Testis (tissue), 5 donors: ENCODE measurements around the gene GDPD5. TPM values are rescaled to one million over a fixed set of nuclear protein-coding genes. Genes with fewer than 3 reads are reported as not detected.

Source experiments
- DNase-seq: peaks from one replicate; pipeline ENCODE4 v3.0.0-alpha.2; 2019
- H3K27ac ChIP-seq, 2 donors: fragments of 200-600 bp; sonication (generic); one replicate each; pipeline ENCODE4 v1.5.1; 2019
- H3K27me3 ChIP-seq: fragments of 200-600 bp; sonication (generic); one replicate; pipeline ENCODE4 v1.5.1; 2019
- H3K36me3 ChIP-seq: fragments of 200-600 bp; sonication (generic); one replicate; pipeline ENCODE4 v1.5.1; 2017; ENCODE audit warnings: low read depth; ENCODE audit errors: missing control alignments
- H3K4me1 ChIP-seq: fragments of 200-600 bp; sonication (generic); one replicate; pipeline ENCODE4 v1.5.1; 2019
- H3K4me3 ChIP-seq, 2 donors: fragments of 200-600 bp; sonication (generic); one replicate each; pipeline ENCODE4 v1.5.1; 2017 to 2019
- H3K9me3 ChIP-seq: fragments of 200-600 bp; sonication (generic); one replicate; pipeline ENCODE4 v1.5.1; 2017
- POLR2A ChIP-seq: fragments of 450-650 bp; IDR thresholded peaks from one replicate; pipeline ENCODE4 v1.6.1; 2017; ENCODE audit warnings: antibody characterized with exemption, mild to moderate bottlenecking, moderate library complexity
- WGBS, 2 donors: methylation state at CpG; one replicate each; pipeline ENCODE4 v1.1.5; 2018; 5-methylcytosine and 5-hydroxymethylcytosine counted together
- intact Hi-C: fragments of 100-400 bp; cut with DNase I; formaldehyde crosslinking; loops from one replicate; pipeline ENCODE4 v1.15.1; 2023; ENCODE audit warnings: low total_unique reads
- long read RNA-seq, 2 donors: transcript quantifications; one replicate each; lab custom pipeline, GENCODE V29; 2026
- polyA plus RNA-seq: library from polyadenylated mRNA; stranded (reverse); fragments of 350-450 nt; fragmentation: Illumina TruSeq; extraction: RNeasy Lipid Tissue Mini Kit (QIAGEN cat#74804); gene quantifications from one replicate; pipeline ENCODE4 v1.2.3, GENCODE V29; 2014; ENCODE audit warnings: low read depth, low replicate concordance; ENCODE audit not compliant: insufficient read depth
- total RNA-seq, 2 donors: library from RNA; depleted of rRNA; stranded (reverse); fragments of >200 nt; gene quantifications; one replicate each; pipeline ENCODE4 v1.2.3, GENCODE V29; 2016
- TF ChIP-seq, protein P1 (sequence below), 3 experiments: fragments of 450-650 bp in 2 of 3; fragments of 200-600 bp in 1 of 3; sonication (generic) in 1 of 3; IDR thresholded peaks; one replicate each; pipeline ENCODE4 v1.5.1; 2016 to 2019; ENCODE audit warnings: antibody characterized with exemption in 3 of 3, mild to moderate bottlenecking in 2 of 3, moderate library complexity in 1 of 3

Gene GDPD5
- total RNA-seq = 10 to 100 TPM; 43.3 to 99.5 TPM
- 65.8 TPM for polyA plus RNA-seq
- long read RNA-seq, donor 1, partial matches to known transcripts = 0 of 2 reads
- long read RNA-seq, donor 1, other reads (novel, unspliced or antisense) = 0 of 2 reads
- long read RNA-seq, donor 2 = 0 reads

DNA sequence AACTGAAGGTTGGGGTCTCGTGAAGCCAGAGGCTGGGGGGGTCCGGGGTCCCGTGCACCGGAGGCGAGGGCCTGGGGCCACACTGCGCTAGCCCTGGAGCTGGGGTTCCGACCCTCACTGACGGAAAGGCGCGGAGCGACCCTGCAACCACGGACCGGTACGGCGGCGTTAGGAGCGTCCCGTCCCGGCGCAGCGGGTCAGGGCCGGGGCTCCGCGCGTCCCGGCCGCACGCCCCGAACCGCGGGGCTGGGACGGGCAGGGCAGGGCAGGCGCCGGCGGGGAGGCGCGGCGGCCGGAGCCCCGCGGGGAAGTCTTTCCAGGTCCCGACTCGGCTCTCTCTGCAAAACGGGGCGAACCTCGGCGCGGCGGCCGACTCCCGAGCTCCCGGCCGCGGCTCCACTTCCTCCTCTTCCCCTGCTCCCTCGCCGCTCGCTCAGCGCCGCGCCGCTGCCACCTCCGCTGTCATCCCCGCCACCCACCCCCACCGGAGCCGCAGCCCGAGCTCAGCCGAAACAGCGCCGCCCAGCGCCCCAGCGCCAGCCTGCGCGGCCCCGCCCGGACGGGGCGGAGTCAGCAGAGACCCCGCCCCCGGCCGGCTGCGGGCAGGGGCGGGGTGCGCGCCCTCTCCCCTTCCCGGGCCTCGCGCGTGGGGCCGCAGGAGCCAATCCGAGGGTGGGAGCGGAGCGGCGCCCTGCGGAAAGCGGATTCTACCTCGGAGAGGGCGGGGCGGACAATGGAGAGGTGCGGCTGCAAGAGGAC, at the start of gene GDPD5:
GDPD5 (minus strand) TSS at position 509 of the 759 bp plus-strand sequence. CDS start 48,206 bp downstream, outside the sequence.
- Histone ChIP-seq H3K4me3 (peak within 1 kb of the TSS; percentile 64 to 71), H3K27me3 (no peaks in the 10 kb centered on the region), H3K36me3 (no peaks in the 10 kb centered on the region), H3K27ac (no peak within 1 kb of the TSS), H3K4me1 (peaks cover 5% of the 10 kb centered on the region), H3K9me3 (no peaks in the 10 kb centered on the region)
- DNase-seq = peak; percentile 79
- intact Hi-C loops = loop anchor here (5.0 kb wide), 1 partner anchor 78 kb away; no protein-coding TSS in a partner anchor
- TF ChIP-seq POLR2A = no peak
- TF ChIP-seq, protein P1, sequence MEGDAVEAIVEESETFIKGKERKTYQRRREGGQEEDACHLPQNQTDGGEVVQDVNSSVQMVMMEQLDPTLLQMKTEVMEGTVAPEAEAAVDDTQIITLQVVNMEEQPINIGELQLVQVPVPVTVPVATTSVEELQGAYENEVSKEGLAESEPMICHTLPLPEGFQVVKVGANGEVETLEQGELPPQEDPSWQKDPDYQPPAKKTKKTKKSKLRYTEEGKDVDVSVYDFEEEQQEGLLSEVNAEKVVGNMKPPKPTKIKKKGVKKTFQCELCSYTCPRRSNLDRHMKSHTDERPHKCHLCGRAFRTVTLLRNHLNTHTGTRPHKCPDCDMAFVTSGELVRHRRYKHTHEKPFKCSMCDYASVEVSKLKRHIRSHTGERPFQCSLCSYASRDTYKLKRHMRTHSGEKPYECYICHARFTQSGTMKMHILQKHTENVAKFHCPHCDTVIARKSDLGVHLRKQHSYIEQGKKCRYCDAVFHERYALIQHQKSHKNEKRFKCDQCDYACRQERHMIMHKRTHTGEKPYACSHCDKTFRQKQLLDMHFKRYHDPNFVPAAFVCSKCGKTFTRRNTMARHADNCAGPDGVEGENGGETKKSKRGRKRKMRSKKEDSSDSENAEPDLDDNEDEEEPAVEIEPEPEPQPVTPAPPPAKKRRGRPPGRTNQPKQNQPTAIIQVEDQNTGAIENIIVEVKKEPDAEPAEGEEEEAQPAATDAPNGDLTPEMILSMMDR (IDR thresholded peaks at IDR 0.05) = peak in 2 of 3 experiments; percentile 30 to 50
- 1% methylated on average over 99 of the region's 99 CpGs; no CpG with 5 or more reads in 1 of the 2 donors for WGBS, 2 donors

- no peak overlapping the region for H3K4me3 ChIP-seq
- intact Hi-C loops = no loop called here
- no peak for DNase-seq
- H3K4me1 ChIP-seq = peaks cover 9% of the 10 kb centered on the region
- no peaks in the 10 kb centered on the region for H3K27me3 ChIP-seq
- no peaks in the 10 kb centered on the region for H3K36me3 ChIP-seq
- WGBS, 2 donors = 73% methylated on average over 6 to 12 of the region's 12 CpGs
- TF ChIP-seq POLR2A = no peak
- TF ChIP-seq, protein P1 (IDR thresholded peaks at IDR 0.05) = peak in 1 of 3 experiments; percentile 10
- H3K27ac ChIP-seq = no peak overlapping the region
- H3K9me3 ChIP-seq = no peaks in the 10 kb centered on the region
Measured at GRCh38 chr11:75574698-75575602, 49.2 kb upstream of the GDPD5 start.

DNA sequence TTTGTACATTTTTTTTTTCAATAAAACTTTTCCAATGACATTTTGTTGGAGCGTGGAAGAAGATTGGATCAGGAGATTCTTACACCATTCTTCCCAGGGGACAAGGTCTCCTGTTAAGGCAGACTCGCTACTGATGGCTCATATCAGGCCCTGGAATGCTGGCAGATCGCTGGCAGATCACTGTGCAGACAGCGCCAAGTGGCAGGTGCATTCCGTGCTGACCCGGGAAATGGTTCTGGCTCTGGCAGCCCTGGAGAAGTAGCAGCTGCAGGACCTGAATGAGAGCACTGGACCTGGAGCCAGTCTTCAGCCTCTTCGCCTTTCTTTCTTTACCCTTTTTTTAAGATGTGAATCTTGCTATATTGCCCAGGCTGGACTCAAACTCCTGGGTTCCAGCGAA, 47.0 kb upstream of the GDPD5 start:
- Histone ChIP-seq H3K27me3 (no peaks in the 10 kb centered on the region), H3K4me1 (peaks cover 9% of the 10 kb centered on the region), H3K4me3 (no peak overlapping the region), H3K27ac (no peak overlapping the region), H3K36me3 (no peaks in the 10 kb centered on the region), H3K9me3 (no peaks in the 10 kb centered on the region)
- WGBS, 2 donors = 66 to 69% methylated on average over 8 of the region's 8 CpGs
- intact Hi-C loops = no loop called here
- DNase-seq = no peak
- TF ChIP-seq, protein P1 (IDR thresholded peaks at IDR 0.05) = no peak
- TF ChIP-seq POLR2A = no peak

DNA sequence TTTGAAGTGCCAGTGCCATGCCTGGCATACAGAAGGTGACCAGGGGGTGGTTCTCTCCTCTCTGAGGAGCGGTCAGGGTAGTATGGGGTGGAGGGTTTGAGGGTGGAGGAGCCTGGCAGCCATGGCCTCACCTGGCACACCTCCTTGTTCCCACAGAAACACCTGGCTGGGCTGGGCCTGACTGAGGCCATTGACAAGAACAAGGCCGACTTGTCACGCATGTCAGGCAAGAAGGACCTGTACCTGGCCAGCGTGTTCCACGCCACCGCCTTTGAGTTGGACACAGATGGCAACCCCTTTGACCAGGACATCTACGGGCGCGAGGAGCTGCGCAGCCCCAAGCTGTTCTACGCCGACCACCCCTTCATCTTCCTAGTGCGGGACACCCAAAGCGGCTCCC, 45.9 kb upstream of the GDPD5 start:
- H3K27ac ChIP-seq = no peak overlapping the region
- 95 to 97% methylated on average over 14 of the region's 14 CpGs for WGBS, 2 donors
- TF ChIP-seq, protein P1 (IDR thresholded peaks at IDR 0.05) = no peak
- no peak for TF ChIP-seq POLR2A

More for the DNA sequence above, 45.9 kb upstream of the GDPD5 start:
- no peaks in the 10 kb centered on the region for H3K9me3 ChIP-seq
- H3K27me3 ChIP-seq = no peaks in the 10 kb centered on the region
- H3K4me1 ChIP-seq = peaks cover under 1% of the 10 kb centered on the region
- no peak for DNase-seq
- intact Hi-C loops = no loop called here
- H3K36me3 ChIP-seq = no peaks in the 10 kb centered on the region
- H3K4me3 ChIP-seq = no peak overlapping the region
